Measurements from ENCODE around the gene TRIM44.
A peak's percentile ranks its signal among the peaks of the same experiment; 100 is the strongest.

TRIM44 gene

DNA sequence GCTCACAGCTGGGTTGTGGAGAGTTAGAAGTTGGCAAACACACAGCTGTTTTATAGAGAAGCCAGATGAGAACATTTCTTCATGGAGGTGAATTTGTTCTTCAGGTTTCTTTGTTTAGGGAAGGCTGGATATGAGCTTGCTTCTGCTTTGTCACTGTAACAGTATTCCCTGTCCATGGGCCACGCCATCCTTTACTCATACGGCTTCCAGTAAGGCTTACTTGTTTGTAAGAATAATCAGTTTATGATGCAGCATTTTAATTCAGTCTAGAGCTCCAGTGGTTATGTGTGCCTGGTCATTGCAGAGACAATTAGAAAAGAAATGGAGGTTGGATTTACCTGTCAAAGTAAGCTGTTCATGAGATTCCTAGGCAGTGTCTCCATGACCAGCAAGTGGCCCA is 131.8 kb downstream of the TRIM44 start:
- H3K4me3 ChIP-seq (ENCODE audit: low read depth, low read length), result no peak overlapping the region
- TF ChIP-seq, protein P1, sequence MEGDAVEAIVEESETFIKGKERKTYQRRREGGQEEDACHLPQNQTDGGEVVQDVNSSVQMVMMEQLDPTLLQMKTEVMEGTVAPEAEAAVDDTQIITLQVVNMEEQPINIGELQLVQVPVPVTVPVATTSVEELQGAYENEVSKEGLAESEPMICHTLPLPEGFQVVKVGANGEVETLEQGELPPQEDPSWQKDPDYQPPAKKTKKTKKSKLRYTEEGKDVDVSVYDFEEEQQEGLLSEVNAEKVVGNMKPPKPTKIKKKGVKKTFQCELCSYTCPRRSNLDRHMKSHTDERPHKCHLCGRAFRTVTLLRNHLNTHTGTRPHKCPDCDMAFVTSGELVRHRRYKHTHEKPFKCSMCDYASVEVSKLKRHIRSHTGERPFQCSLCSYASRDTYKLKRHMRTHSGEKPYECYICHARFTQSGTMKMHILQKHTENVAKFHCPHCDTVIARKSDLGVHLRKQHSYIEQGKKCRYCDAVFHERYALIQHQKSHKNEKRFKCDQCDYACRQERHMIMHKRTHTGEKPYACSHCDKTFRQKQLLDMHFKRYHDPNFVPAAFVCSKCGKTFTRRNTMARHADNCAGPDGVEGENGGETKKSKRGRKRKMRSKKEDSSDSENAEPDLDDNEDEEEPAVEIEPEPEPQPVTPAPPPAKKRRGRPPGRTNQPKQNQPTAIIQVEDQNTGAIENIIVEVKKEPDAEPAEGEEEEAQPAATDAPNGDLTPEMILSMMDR (IDR thresholded peaks at IDR 0.05; ENCODE audit: low read depth, low read length, missing control alignments), result no peak
- no peak for DNase-seq (ENCODE audit: low read depth)

DNA sequence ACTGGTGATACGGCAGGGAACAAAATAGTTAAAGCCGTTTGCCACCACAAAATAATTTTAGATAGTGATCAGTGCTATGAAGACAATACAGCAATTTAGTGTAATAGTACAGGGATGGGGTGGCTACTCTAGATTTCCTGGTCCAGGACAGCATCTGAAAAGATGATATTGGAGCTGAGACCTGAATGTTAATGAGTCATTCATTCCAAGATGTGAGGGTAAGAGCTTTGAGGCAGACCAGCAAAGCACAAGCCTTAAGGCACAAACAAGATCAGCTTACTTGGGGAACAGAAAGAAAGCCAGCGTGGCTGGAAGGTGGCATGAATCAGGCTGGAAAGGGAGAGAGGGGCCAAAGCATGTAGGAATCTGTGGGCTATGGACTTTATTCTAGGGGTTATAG is 132.3 kb downstream of the TRIM44 start:
- no peak overlapping the region for H3K4me3 ChIP-seq (ENCODE audit: low read depth, low read length)
- TF ChIP-seq, protein P1 (IDR thresholded peaks at IDR 0.05; ENCODE audit: low read depth, low read length, missing control alignments), result no peak
- DNase-seq (ENCODE audit: low read depth), result no peak

DNA sequence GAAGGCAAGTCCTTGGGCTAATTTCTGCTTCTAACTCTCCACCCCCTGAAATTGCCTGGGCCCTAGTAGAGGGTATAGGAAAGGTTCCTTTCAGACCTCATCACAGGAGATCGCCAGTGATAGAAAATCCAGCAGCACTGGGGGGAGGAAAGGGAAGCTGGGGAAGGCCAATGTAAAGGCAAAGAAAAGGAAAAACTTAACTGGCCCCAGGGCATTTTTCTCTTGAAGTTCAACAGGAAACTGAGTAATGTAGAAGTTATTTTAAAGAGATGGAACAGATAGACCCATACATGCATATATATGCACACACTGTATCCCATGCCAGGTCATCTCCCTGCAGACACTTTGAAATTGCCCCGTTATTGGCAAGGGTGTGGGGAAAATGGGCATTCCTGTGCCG is 134.0 kb downstream of the TRIM44 start:
- TF ChIP-seq, protein P1 (IDR thresholded peaks at IDR 0.05; ENCODE audit: low read depth, low read length, missing control alignments), result no peak
- H3K4me3 ChIP-seq (ENCODE audit: low read depth, low read length), result no peak overlapping the region

DNA sequence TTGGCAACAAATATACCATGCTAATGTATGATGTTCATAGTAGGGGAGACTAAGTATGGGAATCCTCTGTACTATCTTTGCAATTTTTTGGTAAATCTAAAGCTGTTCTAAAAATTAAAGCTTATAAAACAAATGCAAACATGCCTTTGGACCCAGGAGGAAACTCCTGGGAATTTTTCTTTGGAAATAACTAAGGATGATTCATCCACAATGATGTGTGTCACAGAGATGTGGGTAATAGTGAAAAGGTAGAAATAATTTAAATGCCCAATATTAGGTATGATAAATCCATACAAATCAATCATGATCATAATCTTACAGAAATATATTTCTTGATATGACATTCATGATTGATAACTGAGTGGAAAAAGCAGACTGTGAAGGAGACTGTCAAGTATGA is 135.8 kb downstream of the TRIM44 start:
- DNase-seq (ENCODE audit: low read depth), result no peak
- H3K4me3 ChIP-seq (ENCODE audit: low read depth, low read length), result no peak overlapping the region
- TF ChIP-seq, protein P1 (IDR thresholded peaks at IDR 0.05; ENCODE audit: low read depth, low read length, missing control alignments), result no peak

More for the DNA sequence above, 134.0 kb downstream of the TRIM44 start:
- DNase-seq (ENCODE audit: low read depth), result no peak

DNA sequence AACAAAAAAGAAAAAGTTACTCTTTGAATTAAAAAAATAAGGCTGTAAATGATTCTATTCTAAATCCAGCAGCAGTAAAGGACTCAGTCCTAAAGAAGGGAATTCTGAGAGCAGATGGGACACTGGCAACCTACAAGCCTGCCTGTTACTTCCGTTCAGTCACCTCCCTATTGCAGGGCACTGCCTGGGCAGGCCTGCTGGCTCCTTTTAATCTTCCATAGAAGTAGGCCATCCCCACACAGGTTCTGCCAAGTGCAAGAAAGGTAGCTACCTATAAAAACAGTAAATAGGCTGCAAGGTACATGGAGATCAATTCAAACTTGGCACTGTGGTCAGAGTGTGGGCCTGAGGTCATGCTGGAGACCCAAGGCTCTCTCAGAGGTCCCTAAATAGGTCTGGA is 136.4 kb downstream of the TRIM44 start:
- TF ChIP-seq, protein P1 (IDR thresholded peaks at IDR 0.05; ENCODE audit: low read depth, low read length, missing control alignments), result no peak
- H3K4me3 ChIP-seq (ENCODE audit: low read depth, low read length), result no peak overlapping the region
- no peak for DNase-seq (ENCODE audit: low read depth)

DNA sequence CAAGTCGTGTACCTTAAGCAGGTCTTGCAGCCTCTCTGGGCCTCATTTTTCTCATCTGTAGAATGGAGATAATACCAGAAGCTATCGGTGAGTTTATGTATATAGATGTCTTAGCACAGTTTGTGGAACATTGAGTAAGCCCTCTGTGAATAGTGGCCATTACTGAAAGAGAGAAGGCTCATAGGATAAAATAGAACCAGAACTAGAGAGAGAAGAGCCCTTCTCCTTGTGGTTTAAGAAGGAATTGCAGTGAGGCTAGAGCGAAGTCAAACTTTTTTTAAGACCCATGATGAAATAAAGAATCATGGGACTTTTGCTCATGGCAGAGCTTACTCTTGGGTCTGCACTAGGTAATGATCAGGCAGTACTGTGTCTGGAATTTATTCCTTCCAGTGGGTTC is 137.1 kb downstream of the TRIM44 start:
- no peak overlapping the region for H3K4me3 ChIP-seq (ENCODE audit: low read depth, low read length)
- TF ChIP-seq, protein P1 (IDR thresholded peaks at IDR 0.05; ENCODE audit: low read depth, low read length, missing control alignments), result peak; percentile 25
- no peak for DNase-seq (ENCODE audit: low read depth)

Data from GM12864 (cell line).